SK-N-SH (cell line): ENCODE data around the gene TTYH3. TPM values are rescaled to one million over a fixed set of nuclear protein-coding genes. Genes with fewer than 3 reads are reported as not detected.

Source experiments
- CTCF ChIA-PET: fragments of 300-600, 350-600 bp; formaldehyde crosslinking; extraction: SDS; loops from one replicate; lab custom pipeline; 2021; lab: Yijun Ruan, JAX
- POLR2A ChIA-PET: fragments of 350-600 bp; sonication (Branson Sonifier 250); formaldehyde crosslinking; extraction: SDS; loops from one replicate; lab custom pipeline; 2020; ENCODE audit warnings: antibody characterized with exemption, inconsistent platforms; lab: Yijun Ruan, JAX
- DNase-seq: peaks from one replicate; pipeline ENCODE4 v3.0.0; 2012
- H2AFZ ChIP-seq: fragments of 200-600 bp; sonication (generic); 2 replicates; pipeline ENCODE4 v1.8.1; 2016; ENCODE audit warnings: antibody characterized with exemption, mild to moderate bottlenecking, low read depth
- H3F3A ChIP-seq: fragments of 200-600 bp; sonication (generic); replicated peaks from 2 replicates; pipeline ENCODE3; 2016; ENCODE audit warnings: antibody characterized with exemption, mild to moderate bottlenecking; ENCODE audit not compliant: insufficient read depth
- H3K27ac ChIP-seq, 2 experiments: fragments of 200-500 bp in 1 of 2; fragments of 200-600 bp in 1 of 2; sonication (Bioruptor generic) in 1 of 2; sonication (generic), shearing (Covaris generic) in 1 of 2; 2 replicates each; pipeline versions ENCODE4 v1.5.1 to v1.6.1; 2014 to 2016; ENCODE audit warnings: low read depth in 2 of 2, inconsistent platforms in 1 of 2, low read length in 1 of 2, mild to moderate bottlenecking in 1 of 2, mixed read lengths in 1 of 2
- H3K27me3 ChIP-seq: fragments of 200-600 bp; sonication (generic), shearing (Covaris generic); 2 replicates; pipeline ENCODE4 v1.6.1; 2016; ENCODE audit warnings: mixed run types; ENCODE audit not compliant: insufficient read depth
- H3K36me3 ChIP-seq, 2 experiments: fragments of 200-500 bp in 1 of 2; fragments of 200-600 bp in 1 of 2; sonication (Bioruptor generic) in 1 of 2; sonication (generic) in 1 of 2; replicated peaks in 1 of 2; 2 replicates each; pipeline versions ENCODE3 to v1.5.1; 2014 to 2016; ENCODE audit warnings: low read length in 1 of 2, mild to moderate bottlenecking in 1 of 2; ENCODE audit not compliant: insufficient read depth in 2 of 2, control insufficient read depth in 1 of 2
- H3K4me1 ChIP-seq, 2 experiments: fragments of 200-500 bp in 1 of 2; fragments of 200-600 bp in 1 of 2; sonication (Bioruptor generic) in 1 of 2; sonication (generic), shearing (Covaris generic) in 1 of 2; 2 replicates each; pipeline versions ENCODE4 v1.5.1 to v1.6.1; 2014 to 2016; ENCODE audit warnings: low read depth in 1 of 2, low read length in 1 of 2, mixed run types in 1 of 2; ENCODE audit not compliant: insufficient read depth in 2 of 2, control insufficient read depth in 1 of 2
- H3K4me2 ChIP-seq: fragments of 200-600 bp; sonication (generic), shearing (Covaris generic); 2 replicates; pipeline ENCODE4 v1.6.1; 2017; ENCODE audit warnings: mixed run types
- H3K4me3 ChIP-seq, 2 experiments: fragments of 200-500 bp in 1 of 2; fragments of 200-600 bp in 1 of 2; sonication (Bioruptor generic) in 1 of 2; sonication (generic), shearing (Covaris generic) in 1 of 2; 2 replicates each; pipeline versions ENCODE4 v1.5.1 to v1.8.1; 2014 to 2016; ENCODE audit warnings: low read depth in 2 of 2, inconsistent platforms in 1 of 2, low read length in 1 of 2, mild to moderate bottlenecking in 1 of 2, mixed read lengths in 1 of 2, moderate library complexity in 1 of 2
- H3K79me2 ChIP-seq: fragments of 200-600 bp; sonication (generic); 2 replicates; pipeline ENCODE4 v1.8.1; 2017; ENCODE audit warnings: mild to moderate bottlenecking; ENCODE audit not compliant: insufficient read depth
- H3K9ac ChIP-seq: fragments of 200-600 bp; sonication (generic); 2 replicates; pipeline ENCODE4 v1.6.1; 2017; ENCODE audit warnings: mixed run types
- H3K9me2 ChIP-seq: fragments of 200-600 bp; sonication (generic); 2 replicates; pipeline ENCODE4 v1.6.1; 2017; ENCODE audit warnings: mixed run types
- H3K9me3 ChIP-seq: fragments of 200-600 bp; sonication (generic); 2 replicates; pipeline ENCODE4 v1.6.1; 2017; ENCODE audit warnings: mixed run types, mild to moderate bottlenecking, moderate library complexity
- H4K20me1 ChIP-seq: fragments of 200-600 bp; sonication (generic); 2 replicates; pipeline ENCODE4 v1.6.1; 2017; ENCODE audit warnings: mild to moderate bottlenecking, mixed run types; ENCODE audit not compliant: insufficient read depth
- CTCF ChIP-seq: fragments of 200-600 bp; sonication (generic); IDR thresholded peaks from 2 replicates; pipeline ENCODE4 v1.6.1; 2017; ENCODE audit warnings: antibody characterized with exemption, mild to moderate bottlenecking, moderate library complexity
- EZH2phosphoT487 ChIP-seq: fragments of 200-600 bp; sonication (generic); IDR thresholded peaks from 2 replicates; pipeline ENCODE4 v1.6.1; 2017; ENCODE audit warnings: low read depth, mixed run types, mild to moderate bottlenecking, antibody characterized with exemption, moderate library complexity, borderline replicate concordance
- GABPA ChIP-seq: IDR thresholded peaks from 2 replicates; pipeline ENCODE4 v1.4.0; 2012; ENCODE audit warnings: low read depth, mild to moderate bottlenecking
- JUND ChIP-seq: IDR thresholded peaks from 2 replicates; pipeline ENCODE4 v1.4.0; 2012
- RFX5 ChIP-seq: IDR thresholded peaks from 2 replicates; pipeline ENCODE4 v1.6.1; 2012; ENCODE audit warnings: mild to moderate bottlenecking, improper control_type of control experiment, low read length
- TAF1 ChIP-seq: IDR thresholded peaks from 2 replicates; pipeline ENCODE4 v1.6.1; 2012; ENCODE audit warnings: low read depth, mild to moderate bottlenecking, low read length, moderate library complexity, borderline replicate concordance
- WGBS: methylation state at CpG from one replicate; pipeline ENCODE4 v1.1.6; 2017; ENCODE audit warnings: low lambda C conversion rate; 5-methylcytosine and 5-hydroxymethylcytosine counted together
- polyA plus RNA-seq, 3 experiments: library from polyadenylated mRNA; depleted of rRNA; stranded (reverse); fragments of >200 nt; gene quantifications; 2 replicates each; pipeline ENCODE4 v1.2.3, GENCODE V29; 2012
- TF ChIP-seq, protein P1 (sequence below): IDR thresholded peaks from 2 replicates; pipeline ENCODE4; 2012

The TTYH3 gene
- polyA plus RNA-seq, 1 of the 3 experiments (the other 2 are of a cell fraction) = 105 TPM

- no peak overlapping the region for H2AFZ ChIP-seq
- no peaks in the 10 kb centered on the region; a peak in 1 of 4 replicates for H3K4me1 ChIP-seq
- H3K9me2 ChIP-seq = no peaks in the 10 kb centered on the region
- 95% methylated on average over 12 of the region's 13 CpGs for WGBS
- H3K79me2 ChIP-seq = no peaks in the 10 kb centered on the region
- DNase-seq = no peak
- H3K9ac ChIP-seq = no peak overlapping the region
- CTCF ChIA-PET = interaction anchor here (1.0 to 2.4 kb wide), 5 partner anchors 8 to 146 kb away, joined by 3 to 7 read pairs (median 6); no protein-coding TSS in a partner anchor
- no peak overlapping the region for H3K27ac ChIP-seq
- peaks cover 22 to 77% of the 10 kb centered on the region in 2 experiments for H3K36me3 ChIP-seq
- H3F3A ChIP-seq = no peaks in the 10 kb centered on the region
- POLR2A ChIA-PET = no interaction called here
- TF ChIP-seq CTCF = no peak
- TF ChIP-seq GABPA = no peak
- TF ChIP-seq TAF1 = no peak
- TF ChIP-seq EZH2phosphoT487 = no peak
- no peak for TF ChIP-seq RFX5
- TF ChIP-seq, protein P1, sequence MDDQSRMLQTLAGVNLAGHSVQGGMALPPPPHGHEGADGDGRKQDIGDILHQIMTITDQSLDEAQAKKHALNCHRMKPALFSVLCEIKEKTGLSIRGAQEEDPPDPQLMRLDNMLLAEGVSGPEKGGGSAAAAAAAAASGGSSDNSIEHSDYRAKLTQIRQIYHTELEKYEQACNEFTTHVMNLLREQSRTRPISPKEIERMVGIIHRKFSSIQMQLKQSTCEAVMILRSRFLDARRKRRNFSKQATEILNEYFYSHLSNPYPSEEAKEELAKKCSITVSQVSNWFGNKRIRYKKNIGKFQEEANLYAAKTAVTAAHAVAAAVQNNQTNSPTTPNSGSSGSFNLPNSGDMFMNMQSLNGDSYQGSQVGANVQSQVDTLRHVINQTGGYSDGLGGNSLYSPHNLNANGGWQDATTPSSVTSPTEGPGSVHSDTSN = no peak
- TF ChIP-seq JUND = no peak
- H4K20me1 ChIP-seq = no peaks in the 10 kb centered on the region
- H3K9me3 ChIP-seq = no peaks in the 10 kb centered on the region
- no peak overlapping the region for H3K4me3 ChIP-seq
- H3K4me2 ChIP-seq = no peak overlapping the region
- no peaks in the 10 kb centered on the region for H3K27me3 ChIP-seq
Observed at GRCh38 chr7:2597273-2597640, 34.5 kb upstream of the TTYH3 start.

DNA sequence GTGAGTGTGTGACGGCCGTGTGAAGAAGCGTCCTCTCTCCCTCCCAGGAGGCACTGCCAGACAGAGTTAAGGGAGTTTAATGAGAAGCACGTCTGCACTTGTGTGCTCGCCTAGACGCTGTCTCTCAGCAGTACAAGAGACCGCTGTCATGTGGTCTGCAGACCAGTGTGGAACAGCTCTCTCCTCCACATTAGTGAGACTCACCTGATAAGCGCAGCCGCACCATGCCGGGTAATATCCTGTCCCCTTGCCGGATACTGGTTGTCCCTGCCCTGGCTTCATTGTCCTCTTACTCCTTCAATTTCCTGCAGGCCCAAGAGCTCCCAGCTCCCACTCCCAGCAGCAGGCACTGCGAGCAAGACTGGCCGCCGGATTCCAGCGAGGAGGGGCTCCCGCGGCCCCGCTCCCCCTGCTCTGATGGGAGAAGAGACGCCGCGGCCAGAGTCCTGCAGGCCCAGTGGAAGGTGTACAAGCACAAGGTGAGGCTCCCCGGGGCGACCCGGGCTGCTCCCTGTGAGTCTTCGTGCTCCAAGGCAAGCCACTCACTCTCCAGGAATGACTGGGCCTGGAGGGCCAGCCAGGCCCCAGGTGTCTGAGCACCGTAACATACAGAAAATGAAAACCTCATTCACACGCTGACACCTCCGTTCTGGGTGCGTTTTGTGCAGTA, 33.5 kb upstream of the TTYH3 start:
- no peak for TF ChIP-seq RFX5
- TF ChIP-seq, all 33 proteins: peak for 0

More for the DNA sequence above, 33.5 kb upstream of the TTYH3 start:
- H3K27ac ChIP-seq = no peak overlapping the region
- 96% methylated on average over 29 of the region's 29 CpGs for WGBS
- no peaks in the 10 kb centered on the region for H3F3A ChIP-seq
- H3K9me2 ChIP-seq = no peaks in the 10 kb centered on the region
- no peaks in the 10 kb centered on the region for H4K20me1 ChIP-seq
- ChIA-PET POLR2A (no interaction called here), CTCF (interaction anchor here (1.7 to 2.4 kb wide), 2 partner anchors 12 to 147 kb away, joined by 6 to 7 read pairs; no protein-coding TSS in a partner anchor)
- no peak for DNase-seq
- no peak overlapping the region for H2AFZ ChIP-seq
- no peak overlapping the region for H3K4me2 ChIP-seq
- no peaks in the 10 kb centered on the region; a peak in 1 of 4 replicates for H3K4me1 ChIP-seq
- no peak overlapping the region for H3K4me3 ChIP-seq
- no peaks in the 10 kb centered on the region for H3K9me3 ChIP-seq
- H3K36me3 ChIP-seq = peaks cover 22 to 69% of the 10 kb centered on the region in 2 experiments
- no peak overlapping the region for H3K9ac ChIP-seq
- H3K27me3 ChIP-seq = no peaks in the 10 kb centered on the region
- no peaks in the 10 kb centered on the region for H3K79me2 ChIP-seq
